GM19438 (cell line): ENCODE data around the gene GJA5.

Experiments used
- ATAC-seq: cut with Tn5 transposase; IDR thresholded peaks from one replicate; pipeline ENCODE4 v1.9.1; 2021; ENCODE audit warnings: low read depth; ENCODE audit not compliant: unreplicated experiment

The GJA5 gene

DNA sequence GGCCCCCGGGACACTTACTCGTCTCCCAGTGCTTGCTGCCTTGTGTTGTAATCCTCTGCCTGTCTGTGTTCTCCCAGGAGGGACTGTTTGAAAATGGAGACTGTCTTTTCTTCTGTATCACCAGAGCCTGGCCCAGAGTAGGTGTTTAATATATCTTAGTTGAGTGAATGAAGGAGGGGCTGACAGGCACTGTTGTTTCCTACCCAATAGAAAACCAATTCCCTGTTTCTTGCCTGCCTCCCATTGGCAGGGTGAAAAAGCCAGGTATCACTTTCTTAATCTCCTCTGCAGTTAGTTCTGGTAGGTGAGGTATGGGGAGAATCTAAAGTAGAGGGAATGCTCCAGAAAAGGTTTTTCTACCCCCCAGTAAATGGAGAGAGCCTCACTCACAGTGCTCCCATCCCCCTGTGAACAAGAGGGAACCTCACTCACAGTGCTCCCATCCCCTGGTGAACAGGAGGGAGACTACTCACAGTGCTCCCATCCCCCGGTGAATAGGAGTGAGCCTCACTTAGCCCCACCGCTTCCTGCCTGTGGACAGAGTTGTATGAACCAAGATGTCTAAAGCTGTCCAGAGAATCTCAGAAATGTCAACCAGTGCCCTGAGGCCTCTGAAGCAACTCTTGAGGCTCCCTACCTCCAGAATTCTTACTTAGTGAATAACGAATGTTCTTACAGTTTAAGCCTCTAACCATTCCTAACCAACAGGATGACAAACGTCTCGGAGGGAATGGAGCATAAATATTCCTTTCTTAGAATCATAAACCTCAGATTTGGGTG is at the start of gene GJA5:
TSS of gene GJA5 (minus strand) at position 122 of the 780 bp plus-strand sequence. CDS start 1,364 bp downstream, outside the sequence.
- ATAC-seq, result no peak

GRCh38 chr1:147809236-147809635 is 48.8 kb upstream of the GJA5 start:
- ATAC-seq, result no peak

DNA sequence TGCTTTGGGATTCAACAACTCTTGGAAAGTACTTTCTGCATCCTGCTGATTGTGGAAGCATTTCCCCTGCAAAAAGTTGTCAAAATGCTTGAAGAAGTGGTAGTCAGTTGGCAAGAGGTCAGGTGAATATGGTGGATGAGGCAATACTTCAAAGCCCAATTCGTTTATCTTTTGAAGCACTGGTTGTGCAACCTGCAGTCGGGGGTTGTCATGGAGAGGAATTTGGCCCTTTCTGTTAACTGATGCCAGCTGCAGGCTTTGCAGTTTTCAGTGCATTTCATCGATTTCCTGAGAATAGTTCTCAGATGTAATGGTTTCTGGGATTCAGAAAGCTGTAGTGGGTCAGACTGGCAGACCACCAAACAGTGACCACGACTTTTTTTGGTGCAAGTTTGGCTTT is 47.6 kb upstream of the GJA5 start:
- no peak for ATAC-seq

DNA sequence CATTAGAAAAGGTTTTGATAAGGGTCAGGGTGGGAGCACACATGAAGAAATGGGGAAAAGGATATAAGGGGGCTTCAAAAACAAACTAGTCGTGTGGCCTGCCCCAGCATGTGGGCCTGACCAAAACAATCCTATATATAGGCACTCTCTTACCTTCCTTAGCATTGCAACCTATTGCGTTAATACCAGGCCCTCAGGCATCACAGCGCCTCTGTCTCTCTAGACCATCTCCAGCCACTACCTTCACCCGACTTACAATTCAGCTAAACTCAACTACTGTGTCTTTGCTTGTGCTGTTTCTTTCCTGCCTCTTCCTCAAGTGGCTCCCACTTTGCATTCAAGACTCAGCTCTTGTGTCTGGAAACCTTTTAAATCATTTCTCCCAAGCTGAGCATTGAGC is 47.0 kb upstream of the GJA5 start:
- ATAC-seq, result no peak

GRCh38 chr1:147804942-147805723 is 44.7 kb upstream of the GJA5 start:
- ATAC-seq, result no peak

DNA sequence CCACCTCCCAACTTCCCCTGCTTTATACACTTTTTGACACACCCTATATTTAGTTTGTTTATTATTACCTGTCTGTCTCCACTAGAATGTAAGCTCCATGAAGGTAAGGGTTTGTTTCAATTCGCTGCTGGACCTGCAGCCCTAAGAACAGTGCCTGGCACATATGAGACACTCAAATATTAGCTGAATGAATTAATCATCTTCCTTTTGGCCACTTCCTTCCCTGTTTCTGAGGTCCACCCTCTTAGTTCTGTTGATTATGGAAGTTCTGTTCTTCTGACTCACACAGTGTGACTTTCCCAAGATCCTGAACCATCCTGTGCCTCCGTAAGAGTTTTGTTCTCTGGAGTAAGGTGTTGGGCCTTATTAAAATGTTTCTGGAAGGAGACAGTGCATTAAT is 40.4 kb upstream of the GJA5 start:
- ATAC-seq, result no peak

DNA sequence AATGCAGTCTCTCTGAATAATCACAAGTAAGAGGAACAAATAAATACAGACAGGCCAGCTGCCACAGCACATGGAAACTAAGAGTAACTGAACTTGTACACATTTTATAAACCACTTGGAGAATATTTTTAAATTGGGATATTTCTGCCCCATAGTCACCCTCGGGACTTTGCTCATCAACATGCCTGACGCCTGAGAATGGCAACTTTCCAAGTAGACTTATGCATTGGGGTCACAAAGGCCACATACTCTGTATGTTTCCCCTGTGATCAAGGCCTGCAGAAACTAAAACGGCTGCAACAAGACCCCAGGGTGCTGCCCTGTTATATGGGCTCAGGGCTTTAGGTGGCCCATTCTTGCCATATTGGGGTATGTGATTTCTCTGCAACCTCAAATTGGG is 38.3 kb upstream of the GJA5 start:
- no peak for ATAC-seq

GRCh38 chr1:147794570-147794969 is 34.2 kb upstream of the GJA5 start:
- no peak for ATAC-seq

- no peak for ATAC-seq
These were observed 31.5 kb upstream of the GJA5 start for GRCh38 chr1:147791876-147792275.

- ATAC-seq, result no peak
These were observed 27.4 kb upstream of the GJA5 start for GRCh38 chr1:147787765-147788164.

GRCh38 chr1:147786536-147786935 is 26.1 kb upstream of the GJA5 start:
- no peak for ATAC-seq

DNA sequence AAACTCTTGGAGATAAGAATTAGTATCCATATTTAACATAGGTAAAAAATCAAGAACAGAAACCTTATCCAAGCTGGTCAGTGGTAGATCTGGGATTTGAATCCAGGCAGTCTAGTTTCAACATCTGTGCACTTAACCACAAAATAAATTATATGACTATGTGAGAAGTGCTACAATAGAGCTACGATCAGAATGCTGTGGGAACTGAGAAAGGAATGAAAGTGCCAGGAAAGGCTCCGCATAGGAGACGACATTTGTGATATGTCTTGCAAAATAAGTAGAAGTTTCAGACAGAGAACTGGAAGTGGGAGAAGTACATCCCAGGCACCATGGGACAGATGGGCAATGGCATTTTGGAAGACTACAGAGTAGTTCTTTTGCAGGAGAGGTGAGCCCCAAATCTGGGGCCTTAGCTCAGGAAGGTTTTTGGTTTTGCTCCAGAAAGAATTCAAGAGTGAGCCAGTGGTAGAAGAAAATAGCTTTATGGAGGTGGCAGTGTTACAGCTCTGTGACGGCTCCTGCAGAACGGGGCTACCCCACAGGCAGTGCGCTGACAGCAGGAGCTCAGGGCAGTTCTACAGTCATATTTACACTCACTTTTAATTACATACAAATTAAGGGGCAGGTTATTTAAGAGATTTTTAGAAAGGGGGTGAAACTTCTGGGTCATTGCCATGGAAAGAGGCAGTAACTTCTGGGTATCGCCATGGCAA is 25.5 kb upstream of the GJA5 start:
- ATAC-seq, result no peak

- no peak for ATAC-seq
These were observed 24.5 kb upstream of the GJA5 start for GRCh38 chr1:147784941-147785340.

DNA sequence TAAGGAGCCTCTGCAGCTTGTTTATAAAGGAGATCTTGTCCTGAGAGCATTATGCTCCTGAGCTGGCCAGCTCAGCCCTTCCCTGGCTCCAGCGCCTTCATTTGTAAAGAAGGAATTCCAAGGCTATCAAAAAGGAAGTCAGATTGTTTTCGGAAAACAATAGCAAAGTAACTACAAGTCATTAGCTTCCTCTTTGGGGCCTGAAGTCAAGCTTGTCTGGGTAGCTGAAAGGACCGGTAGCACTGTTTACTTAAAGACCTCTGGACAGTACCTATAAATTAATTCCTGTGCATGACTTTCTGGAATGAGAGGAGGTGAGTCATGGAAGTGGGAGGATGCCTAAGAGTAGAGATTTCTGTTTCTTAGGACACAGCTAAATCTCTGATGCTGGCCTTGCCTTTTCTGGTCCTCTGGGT is 20.7 kb upstream of the GJA5 start:
- ATAC-seq, result no peak

DNA sequence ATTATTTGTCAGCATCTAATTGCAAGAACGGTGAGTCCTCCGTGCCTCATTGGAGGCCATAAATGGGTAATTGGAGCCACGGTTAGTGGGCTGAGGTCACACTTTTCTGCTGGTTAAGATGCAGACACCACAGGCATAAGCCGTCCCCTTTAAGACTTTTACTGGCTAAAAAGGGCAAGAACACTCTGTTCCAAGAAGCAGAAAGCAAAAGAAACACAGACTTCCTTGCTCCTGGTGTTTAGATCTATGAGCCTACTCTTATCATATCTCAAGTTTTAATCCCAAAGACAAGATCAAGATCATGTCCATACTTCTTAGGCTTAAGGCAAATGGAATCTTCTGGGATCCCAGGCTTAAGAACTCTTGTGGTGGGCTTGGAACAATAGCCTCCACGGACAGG is 17.3 kb upstream of the GJA5 start:
- ATAC-seq, result no peak

- ATAC-seq, result no peak
These were observed 12.9 kb upstream of the GJA5 start for GRCh38 chr1:147773215-147773715.

- no peak for ATAC-seq
These were observed 12.2 kb upstream of the GJA5 start for GRCh38 chr1:147772570-147772969.

DNA sequence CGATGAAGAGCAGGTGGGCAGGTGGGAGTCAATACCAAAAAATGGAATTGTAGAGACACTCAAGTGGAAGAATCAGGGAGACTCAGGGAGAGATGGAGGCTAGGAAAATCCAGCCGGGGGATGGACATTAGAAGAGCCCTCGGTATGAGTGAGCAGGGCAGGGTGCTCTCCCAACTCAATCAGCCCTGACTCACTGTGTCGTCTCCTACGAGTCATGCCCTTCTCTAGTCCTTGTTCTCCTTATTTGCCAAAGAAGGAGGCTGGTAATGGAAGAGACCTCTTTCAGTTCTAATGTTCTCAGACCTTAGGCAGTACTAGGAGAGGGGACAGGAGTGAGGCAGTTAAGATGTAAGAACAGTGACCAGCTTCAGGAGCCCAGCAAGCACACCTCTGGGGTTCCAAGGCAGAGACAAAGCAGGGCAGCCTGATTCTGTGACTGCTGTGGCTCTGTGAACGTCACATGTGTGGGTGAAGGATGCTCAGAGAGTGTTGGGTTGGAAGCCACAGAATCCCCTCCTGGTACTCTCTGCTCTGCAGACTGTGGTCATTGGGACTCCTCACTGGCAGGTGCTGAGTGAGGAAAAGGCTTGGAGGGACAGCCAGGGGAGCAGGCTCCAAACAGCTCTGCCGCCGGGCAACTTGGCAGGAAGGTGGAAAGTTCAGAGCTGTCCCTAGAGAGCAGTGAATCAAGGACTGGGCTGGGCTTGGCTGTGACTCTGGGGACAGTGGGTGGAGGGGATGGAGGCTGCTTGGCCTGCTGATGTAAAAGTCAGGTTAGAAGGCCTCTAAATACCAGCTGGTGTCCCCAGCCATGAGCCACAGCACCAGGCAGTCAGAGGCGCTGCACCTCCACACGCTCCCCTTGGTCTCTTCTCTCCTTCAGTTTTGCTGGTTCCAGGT is 11.1 kb upstream of the GJA5 start:
- no peak for ATAC-seq

DNA sequence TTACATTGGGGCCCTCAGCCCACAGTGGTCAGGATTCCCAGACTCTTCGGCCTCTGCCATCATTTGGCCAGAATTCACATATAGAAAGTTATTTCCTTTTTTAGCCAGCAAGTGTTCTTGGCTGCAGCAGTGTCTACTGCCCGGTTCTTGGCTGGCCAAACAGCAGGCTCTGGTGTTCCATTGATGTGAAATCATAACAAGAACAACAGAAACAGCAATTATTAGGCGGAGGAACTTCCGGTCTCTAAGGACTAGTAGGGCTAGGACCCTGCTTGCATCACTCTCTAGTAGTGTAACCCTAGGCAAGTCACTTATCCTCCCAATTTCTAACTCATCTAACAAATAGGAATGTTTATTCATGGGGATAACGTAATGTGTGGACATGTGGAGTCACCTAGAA is 8.7 kb upstream of the GJA5 start:
- no peak for ATAC-seq

GRCh38 chr1:147768582-147768981 is 8.2 kb upstream of the GJA5 start:
- no peak for ATAC-seq
